ELR (cell line): ENCODE measurements around the gene GCH1.
A peak's percentile ranks its signal among the peaks of the same experiment; 100 is the strongest.
"Not testable (repeated sequence)": the region's sequence is repeated elsewhere in the genome, so short reads cannot be mapped to it uniquely, and the experiment has no call there.

Experiments
- DNase-seq: peaks from one replicate; pipeline ENCODE4 v3.0.0-alpha.2; 2015; ENCODE audit warnings: low read depth

The GCH1 gene

DNA sequence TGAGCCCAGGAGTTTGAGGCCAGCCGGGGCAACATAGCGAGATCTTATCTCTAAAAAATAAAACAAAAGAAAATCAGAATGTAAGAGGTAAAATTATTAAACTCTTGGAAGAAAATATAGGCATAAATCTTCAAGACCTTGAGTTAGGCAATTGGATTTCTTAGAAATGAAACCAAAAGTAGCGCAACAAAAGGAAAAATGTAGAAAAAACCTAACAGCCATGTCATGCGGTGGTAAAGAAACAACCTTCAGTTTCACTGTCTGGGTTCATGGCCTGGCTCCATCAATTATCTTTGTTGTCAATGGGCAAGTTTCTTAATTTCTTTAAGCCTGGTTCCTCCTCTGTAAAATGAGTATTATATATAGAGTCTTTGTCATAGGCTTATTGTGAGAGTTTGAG is 5.6 kb upstream of the GCH1 start:
- no peak for DNase-seq

- no peak for DNase-seq
These were observed 3.4 kb upstream of the GCH1 start for GRCh38 chr14:54906075-54906474.

DNA sequence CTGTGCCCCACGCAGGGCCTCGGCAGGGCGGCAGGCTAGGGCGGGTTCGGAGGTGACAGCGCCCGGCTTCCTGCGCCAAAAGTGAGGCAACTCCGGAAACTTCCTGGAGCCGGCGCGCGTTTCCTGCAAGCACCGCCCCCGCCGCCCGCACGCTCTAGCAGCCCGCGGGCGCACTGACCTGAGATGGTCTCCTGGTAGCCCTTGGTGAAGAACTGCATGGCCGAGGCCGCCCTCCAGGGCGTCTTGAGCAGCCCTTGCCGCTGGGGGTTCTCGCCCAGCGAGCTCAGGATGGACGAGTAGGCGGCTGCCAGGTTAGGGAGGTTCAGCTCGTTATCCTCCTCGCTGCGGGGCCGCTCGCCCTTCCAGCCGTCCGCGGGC is 494 bp downstream of the GCH1 start:
- peak; percentile 82 for DNase-seq

GRCh38 chr14:54901380-54902142 is 1.1 kb downstream of the GCH1 start:
- no peak for DNase-seq

GRCh38 chr14:54899573-54899972 is 3.1 kb downstream of the GCH1 start:
- DNase-seq: no peak

DNA sequence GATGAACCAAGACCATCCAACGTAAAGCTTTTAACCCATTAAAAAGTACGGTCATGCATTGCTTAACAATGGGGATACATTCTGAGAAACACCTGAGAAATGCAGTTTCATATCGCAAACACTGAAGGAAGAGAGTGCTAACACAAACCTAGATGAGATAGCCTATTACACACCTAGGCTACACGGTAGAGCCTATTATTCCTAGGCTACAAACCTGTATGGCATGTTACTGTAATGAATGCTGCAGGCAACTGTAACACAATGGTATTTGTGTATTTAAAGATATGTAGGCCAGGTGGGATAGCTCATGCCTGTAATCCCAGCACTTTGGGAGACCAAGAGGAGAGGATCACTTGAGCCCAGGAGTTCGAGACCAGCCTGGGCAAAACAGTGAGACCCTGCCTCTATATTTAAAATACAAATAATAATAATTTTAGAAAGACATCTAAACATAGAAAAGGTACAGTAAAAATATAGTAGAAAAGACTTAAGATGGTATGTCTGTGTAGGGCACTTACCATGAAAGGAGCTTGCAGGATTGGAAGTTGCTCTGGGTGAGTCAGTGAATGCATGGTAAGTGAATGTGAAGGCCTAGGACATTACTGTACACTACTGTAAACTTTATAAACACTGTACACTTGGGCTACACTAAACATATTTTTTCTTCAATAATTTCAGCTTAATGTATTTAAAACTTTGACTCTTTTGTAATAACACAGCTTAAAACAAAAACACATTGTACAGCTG is 4.6 kb downstream of the GCH1 start:
- DNase-seq: peak; percentile 70

GRCh38 chr14:54895683-54896082 is 6.9 kb downstream of the GCH1 start:
- DNase-seq: no peak

- DNase-seq: peak; percentile 66
These were observed 7.6 kb downstream of the GCH1 start for GRCh38 chr14:54894995-54895394.

DNA sequence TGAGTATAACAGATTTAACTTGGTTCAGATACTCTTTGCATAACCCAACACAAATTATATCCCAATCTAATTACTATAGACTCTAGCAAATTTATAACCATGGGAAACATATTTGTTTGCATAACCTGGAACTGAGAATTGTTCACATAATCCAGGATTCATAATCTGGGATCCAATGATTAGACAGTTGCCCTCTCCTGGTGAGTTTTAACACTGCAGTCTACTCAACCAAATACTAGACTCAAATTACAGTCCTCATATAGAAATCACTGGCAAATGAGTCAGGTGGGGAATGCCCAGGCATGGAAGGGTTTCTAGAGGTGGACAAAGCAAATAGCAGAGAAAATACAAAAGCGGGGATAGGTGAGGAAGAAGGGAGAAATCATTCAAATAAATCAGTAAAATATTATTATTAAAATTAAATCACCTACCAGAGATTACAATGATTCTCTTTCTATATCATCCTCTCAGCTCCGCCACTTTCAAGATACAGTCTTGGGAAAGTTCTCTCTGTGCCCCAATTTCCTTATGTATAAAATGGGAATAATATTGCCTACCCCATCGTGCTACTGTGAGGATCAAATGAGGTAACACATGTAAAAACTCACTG is 9.4 kb downstream of the GCH1 start:
- peak; percentile 88 for DNase-seq

- DNase-seq: no peak
These were observed 11.0 kb downstream of the GCH1 start for GRCh38 chr14:54891471-54892245.

GRCh38 chr14:54890788-54891187 is 11.8 kb downstream of the GCH1 start:
- no peak for DNase-seq

DNA sequence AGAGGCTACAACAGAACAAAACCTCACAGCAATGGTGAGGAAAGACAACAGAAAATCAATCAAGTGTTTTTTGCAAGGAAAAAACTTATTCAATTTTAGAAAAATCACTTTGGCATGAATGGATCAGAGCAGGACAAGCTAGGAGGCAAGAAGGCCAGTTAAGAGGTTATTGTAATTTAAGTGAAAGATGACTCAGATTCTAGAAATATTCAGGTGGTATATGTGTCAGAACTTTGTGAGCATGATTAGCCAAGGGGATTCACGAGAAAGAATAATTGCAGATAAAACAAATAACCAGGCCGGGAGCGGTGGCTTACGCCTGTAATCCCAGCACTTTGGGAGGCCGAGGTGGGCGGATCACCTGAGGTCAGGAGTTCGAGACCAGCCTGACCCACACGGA is 12.7 kb downstream of the GCH1 start:
- peak; percentile 33 for DNase-seq

- DNase-seq: no peak
These were observed 20.1 kb downstream of the GCH1 start for GRCh38 chr14:54882521-54882920.

- peak; percentile 51 for DNase-seq
These were observed 20.7 kb downstream of the GCH1 start for GRCh38 chr14:54881761-54882401.

- DNase-seq: peak; percentile 56
These were observed 21.3 kb downstream of the GCH1 start for GRCh38 chr14:54881235-54881760.

DNA sequence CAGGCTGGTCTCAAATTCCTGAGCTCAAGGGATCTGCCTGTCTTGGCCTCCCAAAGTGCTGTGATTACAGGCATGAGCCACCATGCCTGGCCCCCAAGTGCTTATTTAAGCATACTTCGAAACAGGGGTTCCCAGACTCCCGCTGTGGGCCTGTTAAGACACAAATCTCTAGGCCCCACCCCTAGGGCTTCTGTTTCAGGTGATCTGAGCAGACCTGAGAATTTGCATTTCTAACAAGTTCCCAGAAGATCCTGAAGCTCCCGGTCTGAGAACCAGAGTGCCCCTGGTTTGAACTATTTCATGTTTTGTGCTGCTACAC is 25.0 kb downstream of the GCH1 start:
- no peak for DNase-seq

GRCh38 chr14:54877015-54877702 is 25.5 kb downstream of the GCH1 start:
- no peak for DNase-seq

GRCh38 chr14:54875648-54876047 is 27.0 kb downstream of the GCH1 start:
- DNase-seq: not testable (repeated sequence)

GRCh38 chr14:54870154-54871090 is 32.2 kb downstream of the GCH1 start:
- DNase-seq: not testable (repeated sequence)

GRCh38 chr14:54867011-54867410 is 35.6 kb downstream of the GCH1 start:
- DNase-seq: no peak
